Measurements from ENCODE around the gene TBC1D20.
"Not testable (repeated sequence)": the region's sequence is repeated elsewhere in the genome, so short reads cannot be mapped to it uniquely, and the experiment has no call there.

The TBC1D20 gene

GRCh38 chr20:462199-462991, at the start of gene TBC1D20:
TSS of gene TBC1D20 (minus strand) at chr20:462533. CDS start at chr20:462405, 128 bp downstream.
- peak; percentile 80 for DNase-seq

- DNase-seq = not testable (repeated sequence)
These were observed 48.2 kb upstream of the TBC1D20 start for GRCh38 chr20:510328-511057.

GRCh38 chr20:508364-508787, 46.0 kb upstream of the TBC1D20 start:
- not testable (repeated sequence) for DNase-seq

GRCh38 chr20:507761-508332, 45.5 kb upstream of the TBC1D20 start:
- DNase-seq = no peak

- DNase-seq = no peak
These were observed 44.8 kb upstream of the TBC1D20 start for GRCh38 chr20:507006-507758.

GRCh38 chr20:504632-505075, 42.3 kb upstream of the TBC1D20 start:
- no peak for DNase-seq

GRCh38 chr20:503048-503737, 40.9 kb upstream of the TBC1D20 start:
- no peak for DNase-seq

GRCh38 chr20:497979-498378, 35.6 kb upstream of the TBC1D20 start:
- no peak for DNase-seq

GRCh38 chr20:496126-496696, 33.9 kb upstream of the TBC1D20 start:
- DNase-seq = no peak

GRCh38 chr20:492159-492558, 29.8 kb upstream of the TBC1D20 start:
- no peak for DNase-seq

GRCh38 chr20:487655-488054, 25.3 kb upstream of the TBC1D20 start:
- DNase-seq = no peak

GRCh38 chr20:483815-484644, 21.7 kb upstream of the TBC1D20 start:
- no peak for DNase-seq

- no peak for DNase-seq
These were observed 18.8 kb upstream of the TBC1D20 start for GRCh38 chr20:481167-481566.

- no peak for DNase-seq
These were observed 17.7 kb upstream of the TBC1D20 start for GRCh38 chr20:480044-480443.

- no peak for DNase-seq
These were observed 17.2 kb upstream of the TBC1D20 start for GRCh38 chr20:479487-479886.

- DNase-seq = no peak
These were observed 16.7 kb upstream of the TBC1D20 start for GRCh38 chr20:478949-479429.

GRCh38 chr20:478010-478948, 15.9 kb upstream of the TBC1D20 start:
- no peak for DNase-seq

GRCh38 chr20:476561-477249, 14.4 kb upstream of the TBC1D20 start:
- not testable (repeated sequence) for DNase-seq
